NCI-H69 (cell line): ENCODE measurements around the gene KCNQ2.

Experiments
- DNase-seq: peaks from one replicate; lab custom pipeline; 2025; lab: John Stamatoyannopoulos, UW

The KCNQ2 gene

DNA sequence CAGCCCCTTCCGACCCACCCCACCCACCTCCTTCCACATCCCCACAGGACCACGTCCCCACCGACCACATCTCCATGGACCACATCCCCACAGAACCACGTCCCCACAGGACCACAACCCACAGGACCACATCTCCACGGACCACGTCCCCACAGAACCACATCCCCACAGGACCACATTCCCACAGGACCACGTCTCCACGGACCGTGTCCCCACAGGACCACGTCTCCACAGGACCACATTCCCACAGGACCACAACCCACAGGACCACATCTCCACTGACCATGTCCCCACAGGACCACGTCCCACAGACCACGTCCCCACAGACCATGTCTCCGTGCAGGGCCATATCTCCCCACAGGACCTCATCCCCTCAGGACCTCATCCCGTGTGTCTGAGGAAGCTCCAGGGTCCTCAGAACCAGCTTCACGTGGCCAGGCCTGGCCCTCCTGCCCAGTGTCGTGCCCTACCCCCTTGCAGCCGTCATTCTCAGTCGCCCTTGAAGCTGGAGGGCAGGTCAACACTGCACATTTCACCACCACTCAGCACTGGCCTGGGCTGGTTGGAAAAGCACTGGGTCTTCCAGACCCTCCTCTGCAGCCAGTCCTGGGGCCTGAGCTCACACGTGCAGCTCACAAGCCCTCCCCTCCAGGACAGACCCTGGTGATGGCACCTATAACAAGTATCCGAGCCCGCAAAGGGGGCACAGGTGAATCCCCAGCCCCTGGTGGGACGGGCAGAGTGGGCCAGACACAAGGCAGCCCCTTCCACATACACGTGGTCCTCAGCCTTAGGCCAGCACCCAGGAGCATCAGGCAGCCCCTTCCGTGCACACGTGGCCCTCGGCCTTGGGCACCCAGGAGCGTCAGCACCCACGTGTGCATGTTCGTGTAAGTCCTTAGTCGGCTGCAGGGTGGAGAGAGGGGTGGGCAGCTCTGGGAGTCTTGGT is 115.2 kb downstream of the KCNQ2 start:
- no peak for DNase-seq

DNA sequence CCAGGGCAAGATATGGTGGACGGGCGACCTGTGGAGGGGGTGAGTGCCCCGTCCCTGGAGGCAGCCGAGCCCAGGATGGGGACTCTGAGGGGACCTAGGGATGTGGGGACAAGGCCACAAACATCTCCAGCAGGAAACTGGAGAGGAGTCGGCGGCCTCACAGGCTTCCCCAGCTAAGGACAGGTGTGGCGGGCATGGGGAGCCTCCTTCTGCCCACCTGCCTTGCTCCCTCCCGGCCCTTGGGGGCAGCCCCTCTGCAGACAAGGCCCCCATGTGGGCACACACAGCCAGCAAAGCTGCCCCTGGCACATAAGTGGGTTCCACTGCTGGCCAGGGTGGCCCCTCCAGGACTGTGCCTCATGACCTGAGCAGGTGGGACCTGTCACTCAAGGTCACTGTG is 115.9 kb downstream of the KCNQ2 start:
- no peak for DNase-seq

DNA sequence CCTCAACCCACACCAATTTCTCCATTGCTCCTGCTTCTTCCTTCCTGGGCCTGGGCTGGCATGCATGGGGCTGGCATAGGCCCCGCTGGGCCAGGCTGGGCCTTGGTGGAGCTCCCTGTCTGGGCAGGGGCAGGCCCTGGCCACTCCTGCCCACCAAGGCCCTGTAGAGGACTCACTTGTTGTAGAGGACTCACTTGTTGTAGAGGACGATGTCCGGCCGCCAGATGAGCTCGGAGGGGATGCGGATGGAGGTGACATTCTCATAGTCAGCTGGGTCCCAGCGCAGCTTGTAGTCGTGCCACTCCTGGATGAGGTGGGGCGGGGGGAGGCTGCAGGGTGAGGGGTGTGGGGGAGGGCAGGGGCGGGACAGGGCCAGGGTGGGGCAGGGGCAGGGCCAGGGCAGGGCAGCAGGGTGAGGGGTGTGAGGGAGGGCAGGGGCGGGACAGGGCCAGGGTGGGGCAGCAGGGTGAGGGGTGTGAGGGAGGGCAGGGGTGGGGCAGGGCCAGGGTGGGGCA is 116.6 kb downstream of the KCNQ2 start:
- no peak for DNase-seq

DNA sequence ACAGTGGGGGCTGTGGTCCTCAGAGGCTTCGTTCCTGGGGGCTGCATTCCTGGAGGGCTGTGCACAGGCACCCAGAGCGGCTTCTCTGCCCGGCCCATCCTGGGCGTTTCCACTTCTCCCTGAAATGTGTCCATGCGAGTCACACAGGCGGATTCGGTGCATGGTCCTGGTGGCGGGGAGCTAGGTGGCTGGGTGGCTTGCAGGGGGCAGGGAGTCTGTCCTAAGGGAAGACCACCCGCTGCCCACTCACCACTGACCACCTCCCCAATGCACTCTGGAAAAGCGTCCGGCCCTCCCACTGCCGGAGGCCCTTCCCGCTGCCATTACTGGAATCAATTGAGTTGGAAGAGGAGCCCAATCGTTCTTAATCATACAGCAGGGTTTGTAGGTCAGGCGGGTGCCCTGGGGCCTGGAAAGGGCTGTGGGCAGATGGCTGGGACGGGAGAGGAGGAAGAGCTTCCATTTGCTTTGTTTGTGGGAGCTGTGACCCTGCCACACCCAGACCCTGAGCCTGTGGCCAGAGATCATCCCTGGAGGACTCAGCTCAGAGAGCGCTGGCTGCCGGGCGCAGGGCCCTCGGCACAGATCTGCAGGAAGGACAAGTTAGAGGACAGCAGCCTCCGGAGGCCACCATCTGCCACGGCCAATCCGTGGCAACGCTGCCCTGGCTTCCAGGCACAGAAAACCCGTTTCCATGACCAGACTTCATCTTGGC is 117.7 kb downstream of the KCNQ2 start:
- no peak for DNase-seq

DNA sequence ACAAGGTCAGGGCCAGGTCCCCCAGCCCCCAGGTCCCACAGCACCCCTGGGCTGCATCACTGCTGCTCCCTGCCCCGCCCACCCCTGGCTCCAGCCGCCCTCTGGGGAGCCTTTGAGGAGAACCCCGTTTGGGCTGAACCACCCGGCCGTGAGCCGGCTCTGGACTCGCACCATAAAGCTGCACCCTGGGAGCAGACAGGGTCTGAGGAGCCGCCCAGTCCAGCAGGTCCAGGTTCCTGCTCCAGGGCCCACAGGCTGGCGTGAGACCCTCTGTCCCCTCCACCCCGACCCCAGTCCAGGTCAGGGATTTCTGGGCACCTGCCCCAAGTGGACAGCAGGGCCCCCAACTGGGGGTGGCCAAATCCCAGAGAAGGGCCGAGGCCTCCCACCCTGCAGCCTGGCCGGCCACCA is 119.6 kb downstream of the KCNQ2 start:
- no peak for DNase-seq

DNA sequence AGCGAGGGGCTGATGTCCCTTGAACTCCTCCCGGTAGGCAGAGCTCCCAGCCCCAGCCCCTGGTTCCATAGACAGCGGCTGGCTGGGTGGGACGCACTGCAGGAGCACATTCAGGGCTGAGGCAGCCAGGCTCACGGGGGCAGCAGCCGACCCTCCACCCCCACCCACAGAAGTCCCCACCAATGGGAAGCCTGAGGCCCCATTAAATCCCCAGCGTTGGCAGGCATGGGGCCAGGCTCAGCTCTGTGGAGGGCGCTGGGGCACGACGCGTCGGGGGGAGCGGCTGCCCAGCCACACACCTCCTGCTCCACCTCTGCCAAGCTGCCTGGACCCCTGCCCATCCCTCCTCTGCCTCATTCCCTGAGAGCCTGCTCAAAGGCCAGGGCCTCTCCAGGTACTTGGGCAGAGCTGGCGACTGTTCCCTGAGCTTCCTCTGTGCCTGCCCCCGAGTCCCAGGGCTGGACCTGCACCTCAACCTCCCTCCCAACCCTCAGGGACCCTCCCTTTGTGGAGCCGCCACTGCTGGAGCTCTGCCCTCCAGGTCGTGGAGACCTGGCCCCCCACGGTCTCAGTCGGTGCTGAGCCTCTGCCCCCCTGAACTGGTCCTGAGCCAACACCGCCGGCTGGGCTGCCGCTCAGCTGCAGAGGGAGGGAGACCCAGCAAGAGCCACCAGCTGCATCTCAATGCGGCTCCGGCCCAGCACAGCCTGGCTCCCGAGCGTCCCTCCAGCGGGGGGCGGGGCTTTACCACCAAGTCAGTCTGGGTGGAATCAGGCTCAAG is 120.5 kb downstream of the KCNQ2 start:
- peak; percentile 29 for DNase-seq

DNA sequence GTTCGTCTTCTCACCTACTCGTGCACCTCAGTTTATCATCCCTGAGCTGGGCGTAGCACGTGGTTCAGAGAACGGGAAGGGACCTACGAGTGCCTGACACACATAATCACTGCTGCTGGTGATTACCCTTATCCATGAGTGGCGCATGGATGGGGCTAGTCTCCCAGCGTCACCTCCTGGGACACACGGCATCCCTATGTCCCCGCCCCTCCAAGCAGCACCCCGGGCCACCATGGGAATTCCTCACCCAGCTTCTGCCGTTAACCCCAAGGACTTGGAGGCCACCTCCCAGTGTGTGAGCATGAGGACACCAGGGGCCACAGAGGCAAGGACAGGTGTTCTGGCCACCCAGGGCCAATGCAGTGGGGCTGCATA is 121.1 kb downstream of the KCNQ2 start:
- no peak for DNase-seq

DNA sequence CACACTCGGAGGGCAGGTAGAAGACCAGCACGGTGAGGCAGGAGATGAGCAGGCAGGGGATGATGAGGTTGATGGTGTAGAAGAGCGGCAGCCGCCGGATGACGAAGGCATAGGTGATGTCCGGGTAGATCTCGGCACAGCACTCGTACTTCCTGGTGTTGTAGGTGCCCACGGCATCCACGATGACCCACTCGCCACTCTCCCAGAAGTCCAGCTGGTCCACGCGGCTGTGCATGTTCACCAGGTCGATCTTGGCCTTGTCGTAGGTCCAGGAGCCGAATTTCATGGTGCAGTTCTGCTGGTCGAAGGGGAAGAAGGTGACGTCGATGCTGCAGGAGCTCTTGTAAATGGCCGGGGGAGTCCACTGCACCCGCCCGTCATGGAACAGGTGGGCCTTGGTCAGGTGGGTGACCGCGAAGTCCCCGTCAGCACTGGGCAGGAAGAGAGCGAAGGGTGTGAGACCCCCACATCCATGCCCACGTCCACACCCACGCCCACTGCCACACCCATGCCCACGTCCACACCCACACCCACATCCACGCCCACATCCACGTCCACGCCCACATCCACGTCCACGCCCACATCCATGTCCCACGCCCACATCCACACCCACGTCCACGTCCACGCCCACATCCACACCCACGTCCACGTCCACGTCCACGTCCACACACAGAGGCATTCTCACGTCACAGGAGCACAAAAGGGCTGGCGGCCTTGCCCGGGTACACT is 121.7 kb downstream of the KCNQ2 start:
- no peak for DNase-seq
